ENCODE data around the gene NF2.

The NF2 gene

DNA sequence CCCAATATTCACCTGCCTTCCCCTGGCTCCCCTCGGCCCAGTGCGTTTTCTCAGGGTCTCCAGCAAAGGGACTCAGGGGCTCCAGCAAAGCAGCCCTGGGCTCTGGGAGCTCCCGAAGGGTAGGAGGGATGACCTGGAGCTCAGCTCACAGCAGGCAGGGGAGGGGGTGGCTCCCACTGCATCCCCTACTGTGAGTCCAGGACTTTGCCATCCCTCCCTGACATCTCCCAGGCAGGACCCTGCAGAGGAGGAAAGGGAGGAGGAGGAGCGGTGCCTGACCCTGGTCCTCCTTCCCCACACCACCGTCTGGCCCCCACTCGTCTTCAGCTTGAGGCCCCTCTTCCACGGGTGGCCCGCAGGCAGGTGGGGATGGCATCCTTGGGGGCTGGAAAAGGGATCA is 121.4 kb downstream of the NF2 start:
- no peaks in the 10 kb centered on the region for H4K20me1 ChIP-seq (ENCODE audit: low read depth, low read length)
- no peak overlapping the region for H3K27ac ChIP-seq (ENCODE audit: low read depth, low read length)

DNA sequence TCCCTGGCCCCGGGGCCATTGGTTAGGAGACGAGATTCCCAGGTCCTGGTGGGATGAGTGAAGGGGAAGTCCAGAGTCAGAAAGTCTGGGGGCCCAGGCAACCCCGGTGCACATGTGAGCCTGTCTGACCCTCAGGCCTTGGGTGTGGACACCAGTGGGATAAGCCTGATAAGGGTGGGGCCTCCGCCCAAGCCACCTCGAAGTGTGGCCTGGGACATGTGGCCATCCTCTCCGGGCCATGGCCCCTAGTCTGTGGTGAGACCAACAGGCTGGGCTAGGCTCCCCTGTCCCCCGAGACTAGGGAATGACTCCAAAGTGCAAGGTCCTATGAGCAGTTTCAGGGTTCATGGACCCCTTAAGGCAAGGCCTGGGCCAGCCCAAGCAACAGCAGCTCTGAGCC is 122.7 kb downstream of the NF2 start:
- H3K36me3 ChIP-seq (ENCODE audit: low read length): no peaks in the 10 kb centered on the region
- no peak overlapping the region for H2AFZ ChIP-seq (ENCODE audit: low read depth, low read length, severe bottlenecking)
- H3K27me3 ChIP-seq (ENCODE audit: low read length): no peaks in the 10 kb centered on the region
- no peak for TF ChIP-seq EZH2phosphoT487 (conservative IDR thresholded peaks at IDR 0.05; ENCODE audit: low read length)
- no peaks in the 10 kb centered on the region for H3K9me3 ChIP-seq (ENCODE audit: insufficient read depth, low read length)
- H3K4me2 ChIP-seq (ENCODE audit: low read depth, low read length, poor library complexity, severe bottlenecking): no peak overlapping the region
- no peak overlapping the region for H3K9ac ChIP-seq (ENCODE audit: low read length)
- H3K79me2 ChIP-seq (ENCODE audit: insufficient read depth, low read length): no peaks in the 10 kb centered on the region
- H4K20me1 ChIP-seq (ENCODE audit: low read depth, low read length): no peaks in the 10 kb centered on the region
- H3K27ac ChIP-seq (ENCODE audit: low read depth, low read length): no peak overlapping the region
- no peaks in the 10 kb centered on the region for H3F3A ChIP-seq (ENCODE audit: insufficient read depth)
- no peaks in the 10 kb centered on the region for H3K9me2 ChIP-seq (replicated peaks; ENCODE audit: insufficient read depth, low read length)
- no peak overlapping the region for H3K4me3 ChIP-seq (ENCODE audit: insufficient read depth, low read length, poor library complexity, severe bottlenecking)

More for the DNA sequence above, 121.4 kb downstream of the NF2 start:
- no peak overlapping the region for H2AFZ ChIP-seq (ENCODE audit: low read depth, low read length, severe bottlenecking)
- H3K79me2 ChIP-seq (ENCODE audit: insufficient read depth, low read length): no peaks in the 10 kb centered on the region
- no peak overlapping the region for H3K4me2 ChIP-seq (ENCODE audit: low read depth, low read length, poor library complexity, severe bottlenecking)
- H3K9me3 ChIP-seq (ENCODE audit: insufficient read depth, low read length): no peaks in the 10 kb centered on the region
- no peak for TF ChIP-seq EZH2phosphoT487 (conservative IDR thresholded peaks at IDR 0.05; ENCODE audit: low read length)
- TF ChIP-seq, protein P1, sequence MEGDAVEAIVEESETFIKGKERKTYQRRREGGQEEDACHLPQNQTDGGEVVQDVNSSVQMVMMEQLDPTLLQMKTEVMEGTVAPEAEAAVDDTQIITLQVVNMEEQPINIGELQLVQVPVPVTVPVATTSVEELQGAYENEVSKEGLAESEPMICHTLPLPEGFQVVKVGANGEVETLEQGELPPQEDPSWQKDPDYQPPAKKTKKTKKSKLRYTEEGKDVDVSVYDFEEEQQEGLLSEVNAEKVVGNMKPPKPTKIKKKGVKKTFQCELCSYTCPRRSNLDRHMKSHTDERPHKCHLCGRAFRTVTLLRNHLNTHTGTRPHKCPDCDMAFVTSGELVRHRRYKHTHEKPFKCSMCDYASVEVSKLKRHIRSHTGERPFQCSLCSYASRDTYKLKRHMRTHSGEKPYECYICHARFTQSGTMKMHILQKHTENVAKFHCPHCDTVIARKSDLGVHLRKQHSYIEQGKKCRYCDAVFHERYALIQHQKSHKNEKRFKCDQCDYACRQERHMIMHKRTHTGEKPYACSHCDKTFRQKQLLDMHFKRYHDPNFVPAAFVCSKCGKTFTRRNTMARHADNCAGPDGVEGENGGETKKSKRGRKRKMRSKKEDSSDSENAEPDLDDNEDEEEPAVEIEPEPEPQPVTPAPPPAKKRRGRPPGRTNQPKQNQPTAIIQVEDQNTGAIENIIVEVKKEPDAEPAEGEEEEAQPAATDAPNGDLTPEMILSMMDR (IDR thresholded peaks at IDR 0.05; ENCODE audit: insufficient read depth, low read length, poor library complexity, severe bottlenecking): no peak
- no peak overlapping the region for H3K4me3 ChIP-seq (ENCODE audit: insufficient read depth, low read length, poor library complexity, severe bottlenecking)
- H3K36me3 ChIP-seq (ENCODE audit: low read length): no peaks in the 10 kb centered on the region
- no peaks in the 10 kb centered on the region for H3K27me3 ChIP-seq (ENCODE audit: low read length)
- H3K9me2 ChIP-seq (replicated peaks; ENCODE audit: insufficient read depth, low read length): no peaks in the 10 kb centered on the region
- no peak overlapping the region for H3K9ac ChIP-seq (ENCODE audit: low read length)
- no peaks in the 10 kb centered on the region for H3F3A ChIP-seq (ENCODE audit: insufficient read depth)

DNA sequence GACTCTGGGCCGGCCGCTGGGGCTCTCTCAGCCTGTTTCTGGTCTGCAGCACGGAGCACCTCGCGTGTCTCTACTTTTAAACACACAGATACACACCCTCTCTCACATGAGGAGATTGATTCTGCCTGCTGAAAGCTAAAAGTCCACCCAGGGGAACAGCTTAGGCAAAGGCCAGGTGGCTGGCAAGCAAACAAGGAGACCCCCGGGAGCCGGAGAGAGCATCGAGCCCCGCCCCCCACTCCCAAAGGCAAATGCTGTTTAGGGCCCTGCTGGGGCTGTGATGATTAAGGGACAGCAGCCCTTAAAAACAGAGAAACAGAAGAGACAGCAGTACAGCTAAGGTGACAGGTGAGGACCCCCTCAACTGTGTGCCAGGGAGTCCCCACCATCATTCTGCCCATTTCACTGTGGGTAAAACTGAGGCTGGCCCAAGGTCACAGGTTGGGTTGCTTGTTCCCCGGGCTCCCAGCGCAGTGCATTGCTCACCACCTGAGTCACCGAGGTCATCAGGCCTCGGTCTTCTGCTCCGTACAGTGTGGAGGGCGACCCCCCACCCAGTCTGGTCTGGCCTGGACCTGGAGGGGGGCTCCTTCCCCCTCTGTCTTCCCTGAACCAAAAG is 123.2 kb downstream of the NF2 start:
- Histone ChIP-seq H3K9me3 (ENCODE audit: insufficient read depth, low read length) (no peaks in the 10 kb centered on the region), H4K20me1 (ENCODE audit: low read depth, low read length) (no peaks in the 10 kb centered on the region), H3K79me2 (ENCODE audit: insufficient read depth, low read length) (no peaks in the 10 kb centered on the region), H3K9ac (ENCODE audit: low read length) (no peak overlapping the region), H3K9me2 (replicated peaks; ENCODE audit: insufficient read depth, low read length) (no peaks in the 10 kb centered on the region), H3F3A (ENCODE audit: insufficient read depth) (no peaks in the 10 kb centered on the region), H3K27ac (ENCODE audit: low read depth, low read length) (no peak overlapping the region), H3K4me3 (ENCODE audit: insufficient read depth, low read length, poor library complexity, severe bottlenecking) (no peak overlapping the region), H3K36me3 (ENCODE audit: low read length) (no peaks in the 10 kb centered on the region), H3K4me2 (ENCODE audit: low read depth, low read length, poor library complexity, severe bottlenecking) (no peak overlapping the region), H2AFZ (ENCODE audit: low read depth, low read length, severe bottlenecking) (no peak overlapping the region), H3K27me3 (ENCODE audit: low read length) (no peaks in the 10 kb centered on the region)
- TF ChIP-seq, protein P1 (IDR thresholded peaks at IDR 0.05; ENCODE audit: insufficient read depth, low read length, poor library complexity, severe bottlenecking): no peak
- no peak for TF ChIP-seq EZH2phosphoT487 (conservative IDR thresholded peaks at IDR 0.05; ENCODE audit: low read length)

DNA sequence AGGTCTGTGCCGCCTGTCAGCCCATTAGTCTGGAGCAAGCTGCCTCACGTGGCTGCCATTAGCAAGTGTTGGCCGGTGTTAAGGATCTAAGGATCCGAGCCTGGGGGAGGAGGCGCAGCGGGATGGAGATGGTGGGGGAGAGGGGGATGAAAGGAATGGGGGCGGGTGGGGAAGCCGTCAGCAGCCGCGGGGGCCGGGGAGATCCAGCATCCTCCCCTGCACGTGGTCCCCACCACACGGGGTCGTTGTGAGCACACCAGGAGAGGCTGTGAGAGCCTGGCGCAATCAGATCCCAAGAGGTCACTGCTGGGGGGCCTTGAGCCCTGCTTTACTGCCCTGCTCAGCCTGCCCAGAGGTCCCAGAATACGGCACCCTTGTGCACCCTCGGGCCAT is 123.7 kb downstream of the NF2 start:
- no peaks in the 10 kb centered on the region for H4K20me1 ChIP-seq (ENCODE audit: low read depth, low read length)
- no peaks in the 10 kb centered on the region for H3K9me3 ChIP-seq (ENCODE audit: insufficient read depth, low read length)
- H3F3A ChIP-seq (ENCODE audit: insufficient read depth): no peaks in the 10 kb centered on the region
- no peak overlapping the region for H3K27ac ChIP-seq (ENCODE audit: low read depth, low read length)
- H3K36me3 ChIP-seq (ENCODE audit: low read length): no peaks in the 10 kb centered on the region
- H3K4me2 ChIP-seq (ENCODE audit: low read depth, low read length, poor library complexity, severe bottlenecking): no peak overlapping the region
- H3K9ac ChIP-seq (ENCODE audit: low read length): no peak overlapping the region
- H2AFZ ChIP-seq (ENCODE audit: low read depth, low read length, severe bottlenecking): no peak overlapping the region
- no peaks in the 10 kb centered on the region for H3K79me2 ChIP-seq (ENCODE audit: insufficient read depth, low read length)
- H3K27me3 ChIP-seq (ENCODE audit: low read length): no peaks in the 10 kb centered on the region
- H3K9me2 ChIP-seq (replicated peaks; ENCODE audit: insufficient read depth, low read length): no peaks in the 10 kb centered on the region
- no peak overlapping the region for H3K4me3 ChIP-seq (ENCODE audit: insufficient read depth, low read length, poor library complexity, severe bottlenecking)
- TF ChIP-seq, protein P1 (IDR thresholded peaks at IDR 0.05; ENCODE audit: insufficient read depth, low read length, poor library complexity, severe bottlenecking): no peak
- TF ChIP-seq EZH2phosphoT487 (conservative IDR thresholded peaks at IDR 0.05; ENCODE audit: low read length): no peak
